ENCODE measurements around the gene FAM118A. TPM values are rescaled to one million over a fixed set of nuclear protein-coding genes. Genes with fewer than 3 reads are reported as not detected.
"Not testable (repeated sequence)": the region's sequence is repeated elsewhere in the genome, so short reads cannot be mapped to it uniquely, and the experiment has no call there.

The FAM118A gene
- total RNA-seq, 1 donor from 2014 or later, result 44.9 TPM

GRCh38 chr22:45322873-45323525 lies 13.3 kb downstream of the FAM118A start:
- intact Hi-C loops (cut with DNase I), result no loop called here
- DNase-seq (ENCODE audit: low spot score) (no peak), ATAC-seq (no peak)

- ATAC-seq (no peak), DNase-seq (ENCODE audit: low spot score) (no peak)
- intact Hi-C loops (cut with DNase I), result no loop called here
Observed at GRCh38 chr22:45323695-45324094, 14.0 kb downstream of the FAM118A start.

- no peak for DNase-seq (ENCODE audit: low spot score)
- no peak for ATAC-seq
- intact Hi-C loops (cut with DNase I), result no loop called here
Observed at GRCh38 chr22:45324311-45324711, 14.6 kb downstream of the FAM118A start.

GRCh38 chr22:45328261-45328660 lies 18.5 kb downstream of the FAM118A start:
- intact Hi-C loops (cut with DNase I); DNase-seq (ENCODE audit: low spot score); ATAC-seq: not testable (repeated sequence)

GRCh38 chr22:45328822-45329529 lies 19.2 kb downstream of the FAM118A start:
- intact Hi-C loops (cut with DNase I), result no loop called here
- DNase-seq (ENCODE audit: low spot score) (no peak), ATAC-seq (peak; percentile 31)

GRCh38 chr22:45329530-45329936 lies 19.8 kb downstream of the FAM118A start:
- DNase-seq (ENCODE audit: low spot score) (no peak), ATAC-seq (no peak)
- intact Hi-C loops (cut with DNase I), result no loop called here

GRCh38 chr22:45330548-45330947 lies 20.8 kb downstream of the FAM118A start:
- intact Hi-C loops (cut with DNase I), result no loop called here
- no peak for ATAC-seq
- no peak for DNase-seq (ENCODE audit: low spot score)

GRCh38 chr22:45331486-45331885 lies 21.8 kb downstream of the FAM118A start:
- DNase-seq (ENCODE audit: low spot score) (no peak), ATAC-seq (no peak)
- intact Hi-C loops (cut with DNase I), result no loop called here

- DNase-seq (ENCODE audit: low spot score) (no peak), ATAC-seq (no peak)
- intact Hi-C loops (cut with DNase I), result no loop called here
Observed at GRCh38 chr22:45332001-45332400, 22.3 kb downstream of the FAM118A start.

- DNase-seq (ENCODE audit: low spot score), result no peak
- intact Hi-C loops (cut with DNase I), result no loop called here
- no peak for ATAC-seq
Observed at GRCh38 chr22:45334068-45334467, 24.3 kb downstream of the FAM118A start.

GRCh38 chr22:45334528-45334927 lies 24.8 kb downstream of the FAM118A start:
- no peak for DNase-seq (ENCODE audit: low spot score)
- intact Hi-C loops (cut with DNase I), result no loop called here
- no peak for ATAC-seq

- ATAC-seq (peak; percentile 38), DNase-seq (ENCODE audit: low spot score) (no peak)
- intact Hi-C loops (cut with DNase I), result no loop called here
Observed at GRCh38 chr22:45335021-45335818, 25.5 kb downstream of the FAM118A start.

- intact Hi-C loops (cut with DNase I), result no loop called here
- no peak for DNase-seq (ENCODE audit: low spot score)
- no peak for ATAC-seq
Observed at GRCh38 chr22:45335854-45336522, 26.3 kb downstream of the FAM118A start.

GRCh38 chr22:45336971-45337431 lies 27.3 kb downstream of the FAM118A start:
- intact Hi-C loops (cut with DNase I), result no loop called here
- DNase-seq (ENCODE audit: low spot score), result no peak
- ATAC-seq, result peak; percentile 76

GRCh38 chr22:45337536-45337935 lies 27.8 kb downstream of the FAM118A start:
- ATAC-seq (no peak), DNase-seq (ENCODE audit: low spot score) (no peak)
- intact Hi-C loops (cut with DNase I), result no loop called here

GRCh38 chr22:45338795-45339194 lies 29.1 kb downstream of the FAM118A start:
- intact Hi-C loops (cut with DNase I), result no loop called here
- DNase-seq (ENCODE audit: low spot score), result no peak

GRCh38 chr22:45340323-45340722 lies 30.6 kb downstream of the FAM118A start:
- ATAC-seq (no peak), DNase-seq (ENCODE audit: low spot score) (no peak)
- intact Hi-C loops (cut with DNase I), result no loop called here

More at GRCh38 chr22:45338795-45339194, 29.1 kb downstream of the FAM118A start:
- ATAC-seq, result no peak

- intact Hi-C loops (cut with DNase I), result no loop called here
- ATAC-seq, result peak; percentile 51
- DNase-seq (ENCODE audit: low spot score), result no peak
Observed at GRCh38 chr22:45341498-45341897, 31.8 kb downstream of the FAM118A start.

- intact Hi-C loops (cut with DNase I), result no loop called here
- ATAC-seq (no peak), DNase-seq (ENCODE audit: low spot score) (no peak)
Observed at GRCh38 chr22:45343143-45343542, 33.4 kb downstream of the FAM118A start.
